RCC 7860 (cell line): ENCODE data around the gene C8A.

Source experiments
- DNase-seq: peaks from one replicate; pipeline ENCODE4 v3.0.0-alpha.2; 2015; ENCODE audit warnings: low spot score
- FAIRE-seq: peaks from 2 replicates; lab custom pipeline; 2012; peaks lifted over from hg19 to GRCh38; lab: Jason Lieb, UNC

Gene C8A

DNA sequence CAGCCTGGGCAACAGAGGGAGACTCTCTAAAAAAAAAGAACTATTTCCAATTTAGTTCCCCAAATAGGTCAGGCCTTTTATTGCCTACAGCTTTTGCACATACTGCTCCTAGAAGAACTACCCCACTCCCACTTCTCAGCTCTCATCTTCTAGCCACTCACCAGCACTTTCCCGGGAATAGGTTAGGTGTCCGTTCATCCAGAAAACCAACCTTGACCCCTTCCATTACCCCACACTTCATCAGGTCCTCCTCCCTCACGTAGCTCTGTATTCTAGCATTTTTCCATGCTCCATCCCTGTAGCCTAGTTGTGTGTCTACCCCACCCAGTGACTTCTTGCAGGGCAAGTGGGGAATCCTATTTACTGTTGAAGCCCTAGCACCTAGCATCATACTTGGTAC is 68.6 kb downstream of the C8A start:
- DNase-seq (no peak), FAIRE-seq (no peak)

DNA sequence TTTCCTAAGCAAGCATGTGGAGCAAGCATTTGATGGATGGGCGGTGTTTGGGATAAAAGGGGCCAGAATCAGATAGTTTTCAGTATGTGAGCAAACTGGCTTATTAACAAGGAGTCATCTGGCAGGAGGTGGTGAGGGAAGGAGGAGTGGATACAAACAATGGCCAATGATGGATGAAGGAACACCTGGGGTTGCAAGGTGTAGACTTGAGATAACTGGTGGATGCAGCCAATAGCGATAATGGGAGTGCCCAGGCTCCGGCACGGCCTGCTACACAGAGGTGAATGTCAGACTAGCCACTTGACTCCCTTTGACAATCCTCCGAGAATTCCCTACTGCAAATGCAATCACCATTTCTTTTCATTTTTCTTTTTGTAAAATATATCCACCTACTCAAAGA is 69.5 kb downstream of the C8A start:
- no peak for DNase-seq
- no peak for FAIRE-seq

DNA sequence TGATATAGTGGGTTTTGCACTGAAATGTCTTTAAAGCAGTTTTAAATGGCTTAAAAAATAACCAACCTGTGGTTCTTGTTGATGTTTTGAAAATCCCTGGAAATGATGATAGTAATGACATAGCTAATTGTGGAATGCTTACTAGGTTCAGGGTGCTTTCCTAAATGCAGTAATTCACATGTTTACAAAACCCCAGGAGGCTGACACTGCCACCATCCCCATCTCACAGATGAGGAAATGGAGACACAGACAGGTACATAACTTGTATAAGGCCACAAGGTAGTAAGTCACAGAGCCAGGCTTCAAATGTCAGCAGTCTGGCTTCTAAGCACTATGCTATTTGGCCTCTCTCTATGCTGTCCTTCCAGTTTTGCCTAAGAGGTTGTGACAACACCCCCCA is 70.6 kb downstream of the C8A start:
- no peak for FAIRE-seq
- no peak for DNase-seq

DNA sequence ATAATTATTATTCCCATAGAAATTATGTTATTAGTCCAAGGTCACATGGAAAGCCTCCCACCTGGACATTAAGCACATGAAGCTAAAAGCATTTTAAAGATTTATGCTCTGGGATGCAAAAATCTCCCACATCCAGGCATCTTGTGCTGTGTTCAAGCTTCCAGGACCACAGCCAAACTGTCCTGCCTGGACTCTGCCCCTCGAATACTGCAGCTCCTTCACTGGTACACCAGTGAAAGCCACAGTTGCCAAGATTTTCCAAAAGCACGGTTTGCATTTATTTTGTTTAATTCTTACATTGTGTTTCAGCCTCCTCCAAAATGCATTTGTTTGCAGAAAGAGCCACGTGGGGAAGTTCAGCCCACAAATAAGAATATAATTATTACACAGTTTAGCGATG is 72.6 kb downstream of the C8A start:
- FAIRE-seq: no peak
- DNase-seq: no peak

DNA sequence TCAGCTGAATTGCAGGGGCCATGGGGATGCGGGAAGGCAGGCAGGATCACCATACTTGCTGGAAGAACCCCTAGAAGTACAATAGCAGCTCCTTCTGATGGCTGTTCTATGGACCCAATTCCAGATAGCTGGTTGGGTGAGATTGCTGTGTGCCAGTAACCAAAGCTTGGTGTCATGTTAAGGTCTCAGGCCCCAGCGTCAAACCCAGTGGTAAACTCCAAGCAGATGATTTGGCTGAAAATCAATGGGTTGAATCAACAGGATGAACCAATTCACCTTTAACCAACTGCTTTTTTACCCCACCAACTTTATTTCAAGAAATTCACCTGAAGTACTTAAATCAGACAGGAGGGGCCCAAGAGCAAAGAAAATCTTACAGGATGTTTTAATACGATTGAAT is 73.4 kb downstream of the C8A start:
- DNase-seq (no peak), FAIRE-seq (no peak)

DNA sequence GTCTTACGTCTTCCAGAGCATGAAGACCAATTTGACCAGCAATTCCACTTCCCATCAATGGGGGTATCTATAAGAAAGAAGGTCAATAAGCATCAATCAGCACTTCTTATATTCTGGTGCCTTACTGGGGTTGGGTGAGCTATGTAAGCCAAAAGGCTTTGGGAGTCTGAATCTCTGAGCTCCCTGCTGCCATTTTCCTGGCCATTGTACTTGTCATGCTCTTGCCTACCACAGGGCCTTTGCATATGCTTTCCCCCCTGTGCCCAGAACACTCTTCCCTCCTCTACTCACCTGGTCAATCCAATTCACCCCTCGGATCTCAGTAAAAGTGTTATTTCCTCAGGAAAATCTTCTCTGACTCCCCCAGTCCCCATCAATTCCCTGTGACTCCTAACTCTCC is 74.9 kb downstream of the C8A start:
- DNase-seq (no peak), FAIRE-seq (no peak)

DNA sequence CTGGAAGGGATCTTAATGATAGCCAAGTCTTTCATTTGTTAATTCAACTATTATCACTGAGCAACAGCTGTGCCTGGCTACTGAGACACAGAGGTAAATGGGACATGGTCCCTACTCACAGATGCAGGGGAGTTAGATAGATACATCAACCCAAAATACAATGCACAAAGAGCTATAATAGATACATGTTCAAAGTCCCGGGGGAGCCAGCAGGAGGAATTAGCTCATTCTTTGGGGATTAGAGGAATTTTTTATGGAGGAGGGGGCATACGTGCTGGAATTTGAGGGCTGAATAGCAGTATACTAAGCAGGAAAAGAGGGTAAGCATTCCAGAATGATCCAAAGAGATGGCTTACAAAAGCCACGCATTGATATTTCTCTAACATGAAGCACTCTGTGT is 76.6 kb downstream of the C8A start:
- FAIRE-seq (no peak), DNase-seq (no peak)

DNA sequence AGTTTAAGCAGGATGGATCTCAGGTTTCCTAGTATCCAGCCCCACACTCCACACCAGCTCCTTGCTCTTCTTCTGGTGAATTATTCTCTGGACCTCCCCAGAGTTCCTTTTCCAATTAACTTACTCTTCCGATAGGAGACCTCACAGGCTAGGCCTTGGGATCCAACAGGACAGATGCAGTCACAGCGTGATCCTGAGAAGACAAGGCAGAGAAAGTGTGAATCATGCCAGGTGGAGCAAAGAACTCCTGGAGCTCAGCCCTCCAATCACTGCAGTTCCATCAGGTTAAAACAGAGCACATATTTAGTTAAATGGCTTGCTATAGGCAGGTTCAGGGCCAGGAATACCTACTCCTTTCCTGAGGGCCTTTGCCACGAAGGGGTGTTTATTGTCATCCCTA is 77.1 kb downstream of the C8A start:
- no peak for FAIRE-seq

DNA sequence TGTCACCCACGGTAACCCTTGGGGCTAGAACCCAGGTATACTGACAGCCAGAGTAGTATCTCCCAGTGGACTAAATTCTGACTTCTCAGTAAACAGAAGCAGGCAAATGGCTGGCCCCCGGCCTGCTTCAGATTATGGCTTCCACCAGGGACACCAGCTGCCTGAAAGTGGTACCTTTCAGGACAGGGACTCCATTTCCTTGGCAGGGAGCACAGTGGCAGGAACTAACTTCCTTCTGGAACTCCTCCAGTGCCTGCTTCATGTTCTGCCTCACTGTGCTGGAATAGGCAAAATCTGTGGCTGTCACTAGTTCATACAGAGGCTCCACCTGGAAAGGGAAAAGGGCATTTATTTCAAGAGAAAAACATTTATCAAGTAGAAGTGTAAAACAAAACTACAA is 78.6 kb downstream of the C8A start:
- DNase-seq: no peak

More for the DNA sequence above, 77.1 kb downstream of the C8A start:
- no peak for DNase-seq

DNA sequence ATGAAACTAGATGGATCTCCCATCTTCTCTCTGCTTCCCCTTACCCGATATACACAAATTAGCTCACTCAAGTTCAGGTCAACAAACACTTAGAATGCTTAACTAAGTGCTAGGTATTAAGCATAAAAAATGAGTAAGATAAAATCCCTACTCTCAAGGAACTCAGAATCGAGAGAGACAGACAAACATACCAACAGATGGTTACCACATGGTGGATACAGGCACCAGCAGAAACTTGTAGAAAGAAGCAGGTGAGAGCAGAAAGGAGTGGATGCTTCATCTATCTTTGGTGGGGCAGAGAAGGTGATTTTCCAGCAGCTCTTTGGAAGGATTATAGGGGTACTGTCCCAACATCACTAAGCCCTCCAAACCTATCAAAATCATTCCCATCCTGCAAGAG is 79.0 kb downstream of the C8A start:
- no peak for DNase-seq
- FAIRE-seq: no peak

More for the DNA sequence above, 78.6 kb downstream of the C8A start:
- no peak for FAIRE-seq

DNA sequence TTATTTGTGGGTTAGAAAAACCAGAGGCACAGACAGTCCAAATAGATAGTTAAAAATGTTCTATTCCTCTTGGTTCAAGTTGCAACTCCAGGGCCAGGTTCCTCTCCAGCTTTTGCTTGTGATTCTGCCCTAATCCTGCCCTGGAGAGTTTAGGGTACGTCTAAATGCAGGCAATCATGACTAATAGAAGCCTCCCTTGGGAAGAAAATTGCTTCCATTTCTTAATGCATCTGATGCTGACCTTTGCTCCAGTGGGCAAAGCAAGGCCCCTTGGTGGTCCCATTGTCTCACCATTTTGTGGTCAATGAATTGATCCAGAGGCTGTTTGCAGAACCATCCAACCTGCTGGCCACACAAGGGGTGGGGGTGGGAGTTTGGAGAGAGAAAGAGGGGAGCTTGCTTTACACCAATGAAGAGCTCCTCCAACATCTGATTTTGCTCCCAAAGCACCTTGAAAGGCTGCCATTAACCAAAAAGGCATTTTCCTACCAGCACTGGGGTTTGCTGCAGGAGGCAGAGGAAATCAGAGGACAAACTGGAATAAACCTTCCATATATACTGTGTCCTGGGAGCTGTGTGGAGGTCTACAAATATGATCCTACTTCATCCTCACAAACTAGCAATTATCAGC is 79.9 kb downstream of the C8A start:
- no peak for FAIRE-seq
- no peak for DNase-seq

DNA sequence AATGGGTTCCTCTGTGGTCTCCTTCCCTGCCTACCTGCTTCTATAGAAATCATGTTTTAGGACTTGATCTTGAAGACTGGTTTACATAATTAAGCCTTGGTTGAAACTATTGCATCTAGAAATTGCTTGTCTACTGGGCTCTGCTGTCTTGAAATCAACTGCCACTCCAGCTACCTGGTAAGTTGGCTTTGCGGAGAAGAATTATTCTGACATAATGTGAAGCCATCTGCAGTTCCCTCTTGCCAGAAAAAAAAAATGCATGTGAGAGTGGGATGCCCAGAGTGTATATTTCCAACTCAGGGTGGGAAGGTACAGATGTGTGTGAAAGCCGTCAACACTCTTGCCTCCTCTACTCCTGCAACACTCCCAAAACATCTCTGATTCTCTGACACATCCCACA is 84.0 kb downstream of the C8A start:
- FAIRE-seq: no peak
- no peak for DNase-seq

DNA sequence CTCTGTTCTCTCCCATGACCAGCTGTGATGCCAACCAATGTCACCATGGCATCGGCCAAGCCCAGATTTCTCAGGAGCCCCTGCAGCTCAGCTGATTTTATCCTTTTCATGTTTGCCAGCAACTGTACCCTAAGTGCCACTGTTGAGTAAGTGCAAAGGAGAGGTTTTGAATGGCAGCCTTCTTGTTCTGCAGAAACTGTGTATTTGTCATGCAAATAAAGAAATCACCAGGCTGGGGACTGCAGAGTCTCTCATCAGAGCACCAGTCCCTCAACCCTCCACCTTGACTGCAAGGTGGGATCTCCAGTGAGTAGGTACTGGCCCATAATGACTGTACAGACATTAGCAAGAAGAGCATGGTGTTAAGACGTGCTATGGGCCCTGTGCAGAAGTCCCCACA is 84.6 kb downstream of the C8A start:
- DNase-seq (no peak), FAIRE-seq (no peak)

DNA sequence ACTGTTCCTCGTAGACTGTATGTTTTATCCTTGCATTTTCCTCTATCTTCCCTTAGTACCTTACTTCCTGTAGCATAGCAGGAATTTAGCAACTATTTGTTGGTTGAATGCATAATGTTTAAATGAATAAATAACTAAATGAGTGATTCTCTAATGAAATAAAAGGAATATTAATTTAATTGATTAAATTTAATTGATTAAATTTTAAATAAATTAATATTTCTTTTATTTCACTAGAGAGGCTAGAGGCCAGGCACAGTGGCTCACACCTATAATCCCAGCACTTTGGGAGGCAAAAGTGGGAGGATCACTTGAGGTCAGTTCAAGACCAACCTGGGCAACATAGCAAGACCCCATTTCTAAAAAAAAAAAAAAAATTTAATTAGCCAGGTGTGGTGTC is 85.4 kb downstream of the C8A start:
- no peak for FAIRE-seq
- no peak for DNase-seq

DNA sequence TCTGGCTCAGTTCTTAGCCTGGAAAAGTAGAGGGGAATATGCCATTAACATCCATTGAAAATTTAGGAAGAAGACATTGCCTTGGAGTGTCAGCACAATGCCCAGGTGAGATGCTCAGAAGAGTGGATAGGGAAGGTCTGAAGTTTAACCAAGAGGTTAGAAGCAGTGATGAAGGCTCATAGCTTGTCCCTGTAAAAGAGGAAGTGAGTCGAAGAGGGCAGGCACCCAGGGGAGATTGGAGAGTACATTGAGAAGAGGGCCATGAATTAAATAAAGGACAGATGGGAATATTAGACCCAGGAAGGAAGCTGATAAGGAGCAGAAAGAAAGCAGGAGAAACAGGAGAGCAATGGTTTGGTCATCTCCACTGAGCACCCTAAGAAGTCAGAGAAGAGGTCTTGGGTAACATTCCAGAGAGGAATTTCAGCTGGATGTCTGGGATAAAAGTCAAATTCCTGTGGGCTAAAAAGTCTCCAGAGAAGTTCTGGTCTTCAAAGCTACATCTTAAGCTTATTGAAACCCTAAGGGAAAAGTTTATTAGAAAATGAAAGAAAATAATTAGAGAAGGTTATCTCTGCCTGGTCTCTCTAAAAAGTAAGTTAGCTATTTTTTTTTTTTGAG is 93.9 kb downstream of the C8A start:
- DNase-seq (no peak), FAIRE-seq (no peak)

DNA sequence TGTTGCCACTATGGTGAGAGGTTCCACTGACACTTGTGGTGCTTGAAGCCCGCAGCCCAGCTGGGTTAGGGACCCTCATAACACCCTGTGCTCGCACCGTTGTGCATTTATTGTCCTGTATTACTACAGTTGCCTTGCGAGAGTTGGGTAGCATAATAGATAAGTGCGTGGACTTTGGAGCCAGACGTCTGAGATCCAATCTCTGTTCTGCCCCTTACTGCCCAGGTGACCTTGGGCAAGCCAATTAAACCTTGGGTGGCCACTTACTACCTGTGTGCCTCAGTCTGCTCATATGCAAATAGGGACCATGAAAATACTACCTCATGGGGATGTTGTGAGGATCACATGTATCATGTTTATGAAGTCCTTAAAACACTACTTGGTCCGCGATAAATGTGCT is 97.9 kb downstream of the C8A start:
- DNase-seq (no peak), FAIRE-seq (no peak)

DNA sequence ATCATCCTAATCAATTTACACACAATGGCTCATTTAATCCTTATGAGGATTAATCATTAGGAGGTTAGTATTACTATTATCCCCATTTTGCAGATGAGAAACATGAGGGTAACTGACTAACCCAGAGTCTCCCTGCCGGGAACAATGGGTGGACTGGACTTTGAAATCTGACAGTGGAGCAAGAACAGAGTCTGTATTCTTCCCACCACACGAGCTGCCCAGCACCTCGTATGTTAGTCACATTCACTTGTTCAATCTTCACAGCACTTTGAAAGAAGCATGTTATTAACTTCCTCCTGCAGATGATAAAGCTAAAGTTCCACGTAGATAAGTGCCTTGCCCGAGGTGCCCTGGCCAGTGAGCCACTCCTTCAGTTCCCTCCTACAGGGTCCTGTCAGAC is 98.8 kb downstream of the C8A start:
- DNase-seq (no peak), FAIRE-seq (no peak)

DNA sequence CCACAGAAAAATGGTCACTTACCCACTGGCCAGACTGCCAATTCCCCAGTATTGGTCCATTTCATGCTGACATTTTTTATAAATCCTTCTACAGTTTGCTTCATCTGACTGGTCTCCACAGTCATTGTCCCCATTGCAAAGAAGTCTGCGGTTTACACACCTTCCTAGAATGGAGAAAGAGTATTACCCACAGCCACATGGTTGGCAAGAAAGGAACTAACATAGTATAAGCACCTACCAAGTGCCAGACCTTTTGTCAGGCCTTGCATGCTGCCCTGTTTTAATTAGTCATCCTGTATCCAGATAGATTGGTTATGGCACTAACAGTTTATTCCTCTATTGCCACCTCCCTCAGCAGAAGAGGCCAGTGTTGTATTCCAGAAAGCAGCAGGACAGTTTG is 100.1 kb downstream of the C8A start:
- DNase-seq: no peak
- FAIRE-seq: no peak

DNA sequence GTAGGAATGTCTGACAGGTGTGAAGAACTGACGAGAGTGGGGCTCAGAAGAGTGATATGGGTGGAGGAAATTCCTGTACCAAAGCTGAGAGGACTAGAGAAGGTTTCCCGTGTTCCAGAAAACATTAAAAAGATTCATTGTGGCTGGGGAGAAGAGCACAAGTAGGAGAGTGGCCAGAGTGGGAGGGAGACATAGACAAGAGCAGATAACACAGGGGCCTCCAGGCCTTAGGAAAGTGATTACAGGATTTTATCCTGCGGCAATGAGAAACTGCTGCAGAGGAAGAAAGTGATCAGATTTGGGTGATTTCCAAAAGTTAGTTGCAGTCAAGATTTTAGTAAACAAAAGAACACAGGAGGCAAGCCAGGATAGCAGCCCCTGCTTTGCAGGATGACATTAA is 103.3 kb downstream of the C8A start:
- no peak for FAIRE-seq
- DNase-seq: no peak

DNA sequence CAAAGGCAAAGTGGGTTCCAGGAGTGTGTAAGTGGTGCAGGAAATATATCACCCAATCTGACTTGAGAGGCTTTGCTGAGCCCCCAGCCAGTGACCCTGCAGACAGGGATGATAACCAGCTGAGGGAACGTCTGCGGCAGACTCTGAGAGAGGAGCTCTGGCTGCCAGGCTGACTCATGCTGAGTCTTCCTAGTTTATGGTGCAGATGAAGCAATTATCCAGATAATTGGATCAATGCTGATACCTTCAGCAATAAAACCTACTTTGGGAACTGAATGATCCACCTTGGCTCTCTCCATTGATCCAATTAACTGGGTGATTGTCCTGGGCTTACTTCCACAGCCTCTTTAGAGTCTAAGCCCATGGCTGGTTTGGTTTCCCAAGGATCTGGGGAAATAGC is 103.9 kb downstream of the C8A start:
- no peak for FAIRE-seq
- DNase-seq: no peak

DNA sequence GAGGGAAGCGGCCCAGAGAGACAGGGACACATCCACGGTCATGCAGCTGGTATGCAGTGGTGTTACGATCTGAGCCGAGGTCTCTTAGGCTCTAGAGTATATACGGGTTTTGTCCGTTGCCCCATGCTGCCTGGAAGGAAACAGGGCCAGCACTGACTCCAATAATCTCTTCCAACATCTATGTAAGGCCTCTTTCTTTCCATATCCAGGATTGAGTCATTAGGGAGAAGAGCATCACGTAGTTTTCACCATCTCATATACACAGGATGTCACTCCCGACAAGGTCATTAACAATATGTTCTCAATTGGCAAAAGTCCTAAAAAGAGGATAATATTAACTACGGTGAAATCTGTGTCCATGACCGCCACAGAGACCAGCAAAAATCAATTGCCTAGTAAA is 106.8 kb downstream of the C8A start:
- FAIRE-seq (no peak), DNase-seq (no peak)

DNA sequence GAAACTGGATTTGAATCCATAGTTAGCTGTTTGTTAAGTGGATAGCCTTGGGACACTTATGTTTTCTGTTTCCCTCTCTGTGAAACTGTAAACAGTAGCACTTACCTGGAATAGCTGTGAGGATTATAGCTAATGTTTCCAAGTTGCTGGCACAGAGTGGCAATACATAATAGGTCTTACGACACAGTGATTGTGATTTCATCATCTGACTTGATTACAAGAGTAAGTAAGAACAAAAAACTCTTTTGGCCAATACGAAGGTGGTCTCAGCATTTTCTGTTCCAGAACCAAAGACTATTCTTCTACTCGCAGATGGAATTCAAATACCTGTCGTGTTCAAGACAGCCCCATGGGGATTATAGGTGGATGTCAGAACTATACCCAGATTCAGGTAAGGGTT is 109.1 kb downstream of the C8A start:
- no peak for FAIRE-seq
- no peak for DNase-seq

DNA sequence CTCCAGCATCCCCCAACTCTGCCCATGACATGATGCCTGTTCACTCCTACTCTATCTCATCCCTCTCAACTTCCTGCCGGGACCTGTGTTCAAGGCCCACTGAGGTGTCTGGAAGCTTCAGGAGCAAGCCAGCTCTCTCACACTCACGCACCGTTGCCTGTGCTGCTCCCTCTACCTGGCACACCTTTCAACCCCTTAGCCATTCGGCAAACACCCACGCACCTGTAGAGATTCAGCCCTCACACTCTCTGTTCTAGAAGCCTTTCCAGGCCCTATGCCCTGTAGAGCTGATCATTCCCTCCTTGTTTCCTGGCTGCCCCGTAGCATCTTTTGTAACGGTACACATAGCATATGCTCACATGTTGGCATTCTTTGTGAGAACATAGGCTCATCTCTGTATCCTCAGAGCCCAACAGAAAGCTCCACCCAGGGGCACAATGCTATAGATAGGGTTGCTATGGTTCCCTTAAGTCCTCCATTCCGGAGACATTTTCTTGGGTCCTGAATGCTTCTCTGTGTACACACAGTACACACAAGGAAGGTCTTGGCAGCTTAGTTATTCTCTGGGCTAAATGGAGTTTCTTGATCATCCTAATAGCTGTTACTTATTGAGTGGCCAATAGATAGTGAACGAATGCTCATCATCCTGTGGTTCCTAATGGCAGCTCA is 109.9 kb downstream of the C8A start:
- no peak for DNase-seq
- no peak for FAIRE-seq
